ENCODE results near the gene RNF14.
A peak's percentile ranks its signal among the peaks of the same experiment; 100 is the strongest.

The RNF14 gene

GRCh38 chr5:141948812-141949211, 20.1 kb upstream of the RNF14 start:
- no peak for DNase-seq

- DNase-seq, result no peak
These were observed 19.4 kb upstream of the RNF14 start for GRCh38 chr5:141949511-141949910.

- no peak for DNase-seq
These were observed 18.5 kb upstream of the RNF14 start for GRCh38 chr5:141950207-141951005.

- DNase-seq, result no peak
These were observed 17.5 kb upstream of the RNF14 start for GRCh38 chr5:141951332-141951781.

- no peak for DNase-seq
These were observed 16.9 kb upstream of the RNF14 start for GRCh38 chr5:141952020-141952419.

GRCh38 chr5:141954194-141954593, 14.7 kb upstream of the RNF14 start:
- no peak for DNase-seq

GRCh38 chr5:141957367-141957996, 11.4 kb upstream of the RNF14 start:
- DNase-seq, result no peak

- peak; percentile 27 for DNase-seq
These were observed 10.8 kb upstream of the RNF14 start, which contains the start of gene PCDH12 for GRCh38 chr5:141958113-141958512. Gene PCDH12 (minus strand): TSS chr5:141958202. CDS start chr5:141957851, 351 bp downstream.

GRCh38 chr5:141958546-141959172, 10.2 kb upstream of the RNF14 start:
- DNase-seq, result no peak

- no peak for DNase-seq
These were observed 8.9 kb upstream of the RNF14 start for GRCh38 chr5:141960018-141960417.

- peak; percentile 81 for DNase-seq
These were observed 8.2 kb upstream of the RNF14 start for GRCh38 chr5:141960449-141961323.

- no peak for DNase-seq
These were observed 7.4 kb upstream of the RNF14 start for GRCh38 chr5:141961466-141961865.

- no peak for DNase-seq
These were observed 5.2 kb upstream of the RNF14 start for GRCh38 chr5:141963701-141964100.

GRCh38 chr5:141965071-141965470, 3.8 kb upstream of the RNF14 start:
- DNase-seq, result no peak

GRCh38 chr5:141966275-141966962, 2.5 kb upstream of the RNF14 start:
- no peak for DNase-seq

GRCh38 chr5:141966963-141967333, 2.0 kb upstream of the RNF14 start:
- no peak for DNase-seq

- no peak for DNase-seq
These were observed 1.2 kb downstream of the RNF14 start for GRCh38 chr5:141969783-141970771.

- peak; percentile 61 for DNase-seq
These were observed 5.1 kb downstream of the RNF14 start for GRCh38 chr5:141973871-141974595.

- no peak for DNase-seq
These were observed 7.3 kb downstream of the RNF14 start for GRCh38 chr5:141976176-141976575.

GRCh38 chr5:141978389-141978788, 9.5 kb downstream of the RNF14 start:
- DNase-seq, result no peak

Data from fibroblast of skin of right biceps (primary cell).